HG02970 (cell line): ENCODE data around the gene OCA2.
"Not testable (repeated sequence)": the region's sequence is repeated elsewhere in the genome, so short reads cannot be mapped to it uniquely, and the experiment has no call there.

Source experiments
- ATAC-seq: cut with Tn5 transposase; IDR thresholded peaks from one replicate; pipeline ENCODE4 v1.9.1; 2021; ENCODE audit warnings: mild to moderate bottlenecking, moderate library complexity, moderate number of reproducible peaks; ENCODE audit not compliant: unreplicated experiment, low FRiP score

Gene OCA2

GRCh38 chr15:27961801-27962200 is 137.3 kb downstream of the OCA2 start:
- no peak for ATAC-seq

GRCh38 chr15:27958911-27959578 is 140.1 kb downstream of the OCA2 start:
- ATAC-seq = no peak

GRCh38 chr15:27956285-27956684 is 142.8 kb downstream of the OCA2 start:
- ATAC-seq = no peak

GRCh38 chr15:27955087-27955486 is 144.0 kb downstream of the OCA2 start:
- ATAC-seq = no peak

DNA sequence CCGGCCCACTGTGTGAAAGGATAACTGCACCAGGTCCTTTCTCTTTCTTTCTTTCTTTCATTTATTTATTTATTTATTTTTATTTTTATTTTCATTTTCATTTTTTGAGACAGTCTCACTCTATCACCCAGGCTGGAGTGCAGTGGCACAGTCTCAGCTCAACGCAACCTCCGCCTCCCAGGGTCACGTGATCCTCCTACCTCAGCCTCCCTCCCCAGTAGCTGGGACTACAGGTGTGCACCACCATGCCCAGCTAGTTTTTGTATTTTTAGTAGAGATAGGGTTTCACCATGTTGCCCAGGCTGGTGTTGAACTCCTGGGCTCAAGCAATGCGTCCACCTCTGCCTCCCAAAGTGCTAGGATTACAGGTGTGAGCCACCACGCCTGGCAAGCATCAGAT is 146.5 kb downstream of the OCA2 start:
- ATAC-seq = not testable (repeated sequence)

DNA sequence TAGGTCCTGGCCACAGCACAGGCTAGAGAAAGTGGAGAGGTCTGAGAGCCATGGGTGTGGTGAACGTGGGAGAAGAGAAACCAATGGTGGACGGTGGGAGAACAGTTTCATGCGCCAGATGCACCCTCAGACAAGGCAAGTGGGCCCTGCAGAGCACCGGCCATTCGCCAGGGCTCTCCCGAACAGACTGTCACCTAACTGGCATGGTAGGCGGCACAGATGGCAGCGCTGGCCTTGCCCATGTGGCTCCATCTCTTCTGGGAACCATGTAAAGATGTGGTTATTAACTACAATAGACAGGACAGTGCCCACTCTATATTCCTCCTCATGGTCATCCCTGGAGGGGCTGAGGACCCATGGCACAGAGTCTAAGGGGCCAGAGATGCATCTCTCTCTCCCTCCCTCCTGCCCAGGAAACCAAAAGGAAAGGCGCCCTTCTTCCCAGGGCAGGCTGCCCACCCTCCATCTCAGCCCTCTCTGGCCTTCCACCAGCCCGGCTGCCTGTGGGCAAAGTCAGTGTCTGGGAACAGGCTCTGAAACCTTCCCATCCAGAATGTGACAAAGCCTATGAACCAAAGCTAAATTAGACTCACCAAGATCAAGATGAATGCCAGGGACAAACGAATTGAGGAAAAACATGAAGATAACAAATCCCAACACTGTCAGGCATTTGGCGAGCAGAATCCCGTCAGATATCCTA is 147.8 kb downstream of the OCA2 start:
- no peak for ATAC-seq

- no peak for ATAC-seq
These were observed 150.0 kb downstream of the OCA2 start for GRCh38 chr15:27949089-27949488.

DNA sequence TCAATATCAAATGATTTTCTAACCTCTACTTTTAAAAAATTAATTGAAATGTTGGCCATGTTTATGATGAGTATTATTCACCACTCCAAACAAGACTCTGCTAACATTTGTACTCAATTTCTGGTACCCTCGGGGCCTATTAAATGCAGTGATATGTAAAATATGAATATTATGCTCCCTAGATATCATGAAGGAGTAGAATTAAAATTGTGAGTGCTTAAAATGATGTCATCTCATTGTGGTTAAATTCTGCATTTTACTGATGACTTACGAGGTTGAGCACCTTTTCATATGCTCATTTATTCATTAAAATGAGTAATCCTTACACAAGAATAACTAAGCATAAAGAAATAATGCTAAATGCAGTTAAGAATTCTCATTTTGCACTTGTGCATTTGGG is 159.9 kb downstream of the OCA2 start:
- ATAC-seq = no peak

DNA sequence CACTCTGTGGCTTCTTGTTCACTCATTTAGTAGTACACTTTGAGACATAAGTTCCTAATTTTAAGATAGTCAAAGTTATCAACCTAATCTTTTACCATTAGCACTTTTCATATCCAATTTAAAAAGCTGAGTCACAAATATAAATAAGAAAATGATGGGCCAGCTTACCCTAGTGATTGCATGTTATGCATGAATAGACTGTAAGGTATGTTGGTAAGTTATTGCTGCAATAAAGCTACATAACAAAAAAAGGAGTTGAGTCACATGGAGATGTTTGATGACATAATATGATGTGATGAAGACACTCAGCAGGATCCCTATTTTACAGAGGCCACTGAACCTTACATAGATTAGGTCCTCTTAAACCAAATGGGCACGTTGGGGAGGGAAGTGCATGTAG is 161.3 kb downstream of the OCA2 start:
- no peak for ATAC-seq

DNA sequence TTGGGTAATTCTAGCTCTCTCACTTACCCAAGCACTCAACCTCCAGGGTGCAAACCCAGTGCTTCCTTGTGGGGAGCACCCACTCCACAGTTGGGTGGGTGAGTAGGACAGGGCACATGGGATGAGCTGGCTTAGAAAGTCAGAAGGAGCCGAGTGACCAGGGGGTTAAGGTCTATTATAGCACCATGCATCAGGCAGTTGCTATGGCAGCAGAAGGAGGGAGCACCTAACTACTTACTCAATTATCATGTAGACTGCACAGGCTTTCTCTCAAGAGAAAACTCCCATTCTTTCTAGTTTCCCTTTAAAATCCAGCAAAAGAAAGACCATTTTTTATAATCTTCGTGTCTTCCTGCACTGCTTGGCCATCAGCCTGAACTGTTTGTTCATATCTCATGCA is 163.0 kb downstream of the OCA2 start:
- no peak for ATAC-seq

- ATAC-seq = no peak
These were observed 163.8 kb downstream of the OCA2 start for GRCh38 chr15:27935328-27935727.

GRCh38 chr15:27934782-27935181 is 164.3 kb downstream of the OCA2 start:
- ATAC-seq = no peak

DNA sequence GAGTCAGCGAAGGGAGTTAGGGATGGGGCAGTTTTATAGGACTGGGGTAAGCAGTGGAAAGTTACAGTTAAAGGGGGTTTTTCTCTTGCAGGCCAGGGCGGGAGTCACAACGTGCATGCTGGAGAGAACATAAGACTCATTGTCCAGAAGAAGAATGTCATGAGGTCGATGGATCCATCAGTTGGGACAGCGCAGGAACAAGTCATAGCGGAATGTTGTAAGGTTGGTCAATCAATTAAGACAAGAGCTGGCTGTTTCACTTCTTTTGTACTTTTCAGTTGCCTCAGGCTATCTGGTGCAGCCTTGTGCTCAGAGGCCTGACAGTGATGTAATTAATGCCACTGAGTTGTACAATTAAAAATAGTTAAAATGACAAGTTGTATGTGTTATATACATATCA is 165.6 kb downstream of the OCA2 start:
- ATAC-seq = no peak

DNA sequence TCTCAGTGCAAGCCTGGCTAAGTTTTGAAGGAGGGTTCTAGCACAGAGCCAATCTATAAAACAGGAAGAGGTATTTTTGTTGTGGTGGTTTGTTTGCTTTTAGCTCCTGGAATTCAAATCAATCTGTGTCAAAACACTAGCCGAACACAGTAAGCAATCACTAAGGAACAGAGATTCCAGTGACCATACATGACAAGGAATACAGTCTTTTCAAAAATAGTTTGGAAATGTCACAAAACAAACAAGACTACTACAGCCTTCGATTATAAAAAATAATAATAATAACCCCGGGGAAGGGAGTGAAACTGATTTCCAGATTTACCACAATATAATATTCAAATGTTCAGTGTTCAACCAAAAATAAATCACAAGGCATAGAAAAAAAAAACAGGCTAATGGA is 166.5 kb downstream of the OCA2 start:
- no peak for ATAC-seq

- ATAC-seq = no peak
These were observed 170.7 kb downstream of the OCA2 start for GRCh38 chr15:27928386-27928785.

GRCh38 chr15:27912283-27912682 is 186.8 kb downstream of the OCA2 start:
- no peak for ATAC-seq

GRCh38 chr15:27906802-27907201 is 192.3 kb downstream of the OCA2 start:
- ATAC-seq = no peak

DNA sequence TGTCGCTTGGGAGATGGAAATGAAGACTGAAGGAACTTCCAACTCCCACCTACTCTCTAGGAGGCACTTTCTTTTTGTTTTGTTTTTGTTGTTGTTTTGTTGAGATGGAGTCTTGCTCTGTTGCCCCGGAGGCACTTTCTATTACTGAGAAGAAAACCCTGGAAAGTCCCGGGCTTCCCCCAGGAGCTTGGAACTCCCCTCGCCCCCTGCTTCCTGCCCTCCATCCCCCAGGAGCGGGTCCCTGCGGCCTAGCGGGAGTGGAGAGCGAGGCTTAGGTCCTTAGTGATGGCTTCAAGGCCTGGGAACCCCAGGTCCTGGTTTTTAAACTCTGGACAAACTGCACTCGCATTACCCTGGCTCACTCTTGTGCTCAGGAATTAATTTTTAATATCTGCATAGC is 195.7 kb downstream of the OCA2 start:
- ATAC-seq = no peak

DNA sequence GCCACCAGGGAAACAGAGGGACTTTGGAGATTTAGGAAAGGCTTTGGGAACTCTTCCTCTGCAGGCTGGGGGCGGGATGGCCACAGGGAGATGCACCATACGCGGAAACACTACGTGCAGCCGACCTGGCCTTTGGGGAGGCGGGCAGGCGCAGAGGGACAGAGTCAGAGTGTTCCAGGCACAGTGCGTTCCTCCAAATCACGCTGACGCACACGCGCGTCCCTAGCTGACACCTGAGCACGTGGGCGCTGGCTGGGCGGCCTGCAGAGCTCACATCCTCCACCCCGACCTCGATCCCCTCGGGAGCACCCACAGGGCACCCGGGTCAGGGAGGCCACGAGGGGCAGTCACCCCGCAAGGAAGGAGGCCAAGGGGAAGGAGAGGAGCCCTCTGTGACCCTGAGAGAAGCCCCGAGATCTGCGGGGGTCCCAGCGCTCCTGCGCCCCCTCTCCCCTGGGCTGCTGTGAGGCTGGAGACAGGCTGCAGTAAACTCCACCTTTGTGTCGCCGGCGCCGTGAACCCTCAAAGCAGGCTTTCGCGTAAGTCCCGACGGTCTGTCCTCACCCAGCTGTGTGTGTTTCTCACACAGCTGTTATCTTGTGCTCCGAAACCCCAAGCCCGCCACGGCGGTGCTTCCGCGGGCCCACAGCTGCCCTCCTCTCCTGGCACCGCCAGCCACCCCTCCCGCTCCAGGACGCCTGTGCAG is 196.3 kb downstream of the OCA2 start:
- no peak for ATAC-seq

- ATAC-seq = no peak
These were observed 199.4 kb downstream of the OCA2 start for GRCh38 chr15:27899583-27900285.

GRCh38 chr15:27897481-27897880 is 201.6 kb downstream of the OCA2 start:
- no peak for ATAC-seq
